NK-92 treated with Interleukin-12 subunit alpha and Interleukin-12 subunit beta, amount 100 ng/mL, for 24 hours (cell line): ENCODE measurements around the gene ADGRG6.
"Not testable (repeated sequence)": the region's sequence is repeated elsewhere in the genome, so short reads cannot be mapped to it uniquely, and the experiment has no call there.

Experiments used
- DNase-seq: peaks from one replicate; lab custom pipeline; 2025; lab: John Stamatoyannopoulos, UW

Gene ADGRG6

GRCh38 chr6:142301651-142302391, at the start of gene ADGRG6:
TSS of gene ADGRG6 (plus strand) at chr6:142302007. CDS start at chr6:142302330, 323 bp downstream.
- DNase-seq, result no peak

GRCh38 chr6:142254513-142254912, 47.3 kb upstream of the ADGRG6 start:
- no peak for DNase-seq

- no peak for DNase-seq
Observed at GRCh38 chr6:142255785-142256184, 46.0 kb upstream of the ADGRG6 start.

GRCh38 chr6:142258305-142258704, 43.5 kb upstream of the ADGRG6 start:
- DNase-seq, result no peak

GRCh38 chr6:142258757-142259156, 43.0 kb upstream of the ADGRG6 start:
- DNase-seq, result no peak

GRCh38 chr6:142260748-142261147, 41.1 kb upstream of the ADGRG6 start:
- no peak for DNase-seq

- DNase-seq, result no peak
Observed at GRCh38 chr6:142262231-142262630, 39.6 kb upstream of the ADGRG6 start.

- no peak for DNase-seq
Observed at GRCh38 chr6:142265476-142265875, 36.3 kb upstream of the ADGRG6 start.

GRCh38 chr6:142266060-142266459, 35.7 kb upstream of the ADGRG6 start:
- DNase-seq, result no peak

- DNase-seq, result no peak
Observed at GRCh38 chr6:142271476-142271875, 30.3 kb upstream of the ADGRG6 start.

GRCh38 chr6:142274656-142275055, 27.2 kb upstream of the ADGRG6 start:
- no peak for DNase-seq

GRCh38 chr6:142275236-142276006, 26.4 kb upstream of the ADGRG6 start:
- DNase-seq, result no peak

GRCh38 chr6:142276256-142276655, 25.6 kb upstream of the ADGRG6 start:
- DNase-seq, result no peak

GRCh38 chr6:142279350-142280180, 22.2 kb upstream of the ADGRG6 start:
- DNase-seq, result no peak

- no peak for DNase-seq
Observed at GRCh38 chr6:142280265-142280664, 21.5 kb upstream of the ADGRG6 start.

GRCh38 chr6:142280927-142281326, 20.9 kb upstream of the ADGRG6 start:
- no peak for DNase-seq

GRCh38 chr6:142283138-142283537, 18.7 kb upstream of the ADGRG6 start:
- DNase-seq, result not testable (repeated sequence)

GRCh38 chr6:142284419-142284818, 17.4 kb upstream of the ADGRG6 start:
- DNase-seq, result no peak

- DNase-seq, result no peak
Observed at GRCh38 chr6:142285235-142286087, 16.3 kb upstream of the ADGRG6 start.

- no peak for DNase-seq
Observed at GRCh38 chr6:142286088-142286409, 15.8 kb upstream of the ADGRG6 start.

- no peak for DNase-seq
Observed at GRCh38 chr6:142289687-142290086, 12.1 kb upstream of the ADGRG6 start.

GRCh38 chr6:142290851-142291250, 11.0 kb upstream of the ADGRG6 start:
- no peak for DNase-seq
